Endodermal cell (in vitro differentiated cells): Measurements from ENCODE around the gene ATP5MC2. TPM values are rescaled to one million over a fixed set of nuclear protein-coding genes. Genes with fewer than 3 reads are reported as not detected.

ENCODE experiments used
- DNase-seq: peaks from one replicate; pipeline ENCODE4 v3.0.0-alpha.2; 2017
- H3K27ac ChIP-seq: 2 replicates; pipeline ENCODE4 v1.5.1; 2013; ENCODE audit warnings: mild to moderate bottlenecking, low read depth, low read length, moderate library complexity
- H3K27me3 ChIP-seq: 2 replicates; pipeline ENCODE4 v1.6.1; 2013; ENCODE audit warnings: mild to moderate bottlenecking, low read length, moderate library complexity; ENCODE audit not compliant: insufficient read depth, control insufficient read depth, poor library complexity, severe bottlenecking
- H3K36me3 ChIP-seq: 2 replicates; pipeline ENCODE4 v1.7.0; 2013; ENCODE audit warnings: mild to moderate bottlenecking, low read length, moderate library complexity; ENCODE audit not compliant: control insufficient read depth, insufficient read depth
- H3K4me1 ChIP-seq: one replicate; pipeline ENCODE4 v1.7.0; 2013; ENCODE audit warnings: low read length; ENCODE audit not compliant: control insufficient read depth, insufficient read depth
- H3K4me3 ChIP-seq: 2 replicates; pipeline ENCODE4 v1.5.1; 2013; ENCODE audit warnings: mild to moderate bottlenecking, low read length, moderate library complexity
- H3K9ac ChIP-seq: 2 replicates; pipeline ENCODE4 v1.6.1; 2013; ENCODE audit warnings: mild to moderate bottlenecking, low read length, moderate library complexity; ENCODE audit not compliant: poor library complexity, severe bottlenecking; ENCODE audit errors: extremely low read depth
- H3K9me3 ChIP-seq: 2 replicates; pipeline ENCODE4 v1.6.1; 2013; ENCODE audit warnings: mild to moderate bottlenecking, low read length, moderate library complexity; ENCODE audit not compliant: control insufficient read depth
- H3K27ac Mint-ChIP-seq: 2 replicates; pipeline ENCODE4 v1.8.0; 2020; ENCODE audit warnings: mixed read lengths
- H3K27me3 Mint-ChIP-seq: 2 replicates; pipeline ENCODE4 v1.8.0; 2021; ENCODE audit warnings: mild to moderate bottlenecking, mixed read lengths; ENCODE audit not compliant: insufficient read depth
- H3K36me3 Mint-ChIP-seq: 2 replicates; pipeline ENCODE4 v1.8.0; 2020; ENCODE audit warnings: low read depth, mixed read lengths
- H3K4me1 Mint-ChIP-seq: 2 replicates; pipeline ENCODE4 v1.8.0; 2020; ENCODE audit warnings: mixed read lengths
- H3K4me3 Mint-ChIP-seq: 2 replicates; pipeline ENCODE4 v1.8.0; 2020; ENCODE audit warnings: mild to moderate bottlenecking, moderate library complexity, mixed read lengths
- H3K9me3 Mint-ChIP-seq: 2 replicates; pipeline ENCODE4 v1.8.0; 2020; ENCODE audit warnings: mild to moderate bottlenecking, mixed read lengths
- WGBS, 2 experiments: methylation state at CpG; one replicate each; pipeline versions ENCODE4 v1.1.5 to v1.1.7; 2013; ENCODE audit warnings: missing lambda C conversion rate in 2 of 2, mixed read lengths in 1 of 2; ENCODE audit not compliant: insufficient coverage in 1 of 2, insufficient read length in 1 of 2; 5-methylcytosine and 5-hydroxymethylcytosine counted together
- total RNA-seq, 2 donors: library from RNA; stranded (reverse); fragmentation: NEBNext Ultra II Directional in 1 of 2; extraction: Animal tissue kit (Norgen Biotek cat#: 25700) in 1 of 2; gene quantifications; 2 replicates in 1 of 2; 3 replicates in 1 of 2; pipeline ENCODE4 v1.2.1, GENCODE V29; 2021
- TF ChIP-seq, protein P1 (sequence below): fragments of 200-600 bp; sonication (generic); conservative IDR thresholded peaks from 2 replicates; pipeline ENCODE4 v1.5.0; 2021; ENCODE audit warnings: antibody characterized with exemption, mild to moderate bottlenecking

The ATP5MC2 gene
- total RNA-seq, 2 donors from 2014 or later, result 299 to 307 TPM

DNA sequence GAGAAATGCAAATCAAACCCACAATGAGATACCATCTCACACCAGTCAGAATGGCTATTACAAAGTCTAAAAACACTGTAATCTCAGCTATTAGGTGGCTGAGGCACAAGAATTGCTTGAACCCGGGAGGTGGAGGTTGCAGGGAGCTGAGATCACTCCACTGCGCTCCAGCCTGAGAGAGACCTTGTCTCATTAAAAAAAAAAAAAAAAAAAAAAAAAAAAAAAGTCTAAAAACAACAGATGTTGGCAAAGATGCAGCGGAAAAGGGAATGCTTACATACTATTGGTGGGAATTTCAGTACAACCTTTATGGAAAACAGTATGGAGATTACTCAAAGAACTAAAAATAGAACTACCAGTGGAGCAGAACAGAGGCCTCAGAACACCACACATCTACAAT lies 30.7 kb downstream of the ATP5MC2 start:
- Histone ChIP-seq H3K4me3 (no peak overlapping the region), H3K36me3 (no peaks in the 10 kb centered on the region), H3K27ac (no peak overlapping the region), H3K4me1 (no peaks in the 10 kb centered on the region), H3K9me3 (no peaks in the 10 kb centered on the region), H3K9ac (no peak overlapping the region), H3K27me3 (no peaks in the 10 kb centered on the region)
- TF ChIP-seq, protein P1, sequence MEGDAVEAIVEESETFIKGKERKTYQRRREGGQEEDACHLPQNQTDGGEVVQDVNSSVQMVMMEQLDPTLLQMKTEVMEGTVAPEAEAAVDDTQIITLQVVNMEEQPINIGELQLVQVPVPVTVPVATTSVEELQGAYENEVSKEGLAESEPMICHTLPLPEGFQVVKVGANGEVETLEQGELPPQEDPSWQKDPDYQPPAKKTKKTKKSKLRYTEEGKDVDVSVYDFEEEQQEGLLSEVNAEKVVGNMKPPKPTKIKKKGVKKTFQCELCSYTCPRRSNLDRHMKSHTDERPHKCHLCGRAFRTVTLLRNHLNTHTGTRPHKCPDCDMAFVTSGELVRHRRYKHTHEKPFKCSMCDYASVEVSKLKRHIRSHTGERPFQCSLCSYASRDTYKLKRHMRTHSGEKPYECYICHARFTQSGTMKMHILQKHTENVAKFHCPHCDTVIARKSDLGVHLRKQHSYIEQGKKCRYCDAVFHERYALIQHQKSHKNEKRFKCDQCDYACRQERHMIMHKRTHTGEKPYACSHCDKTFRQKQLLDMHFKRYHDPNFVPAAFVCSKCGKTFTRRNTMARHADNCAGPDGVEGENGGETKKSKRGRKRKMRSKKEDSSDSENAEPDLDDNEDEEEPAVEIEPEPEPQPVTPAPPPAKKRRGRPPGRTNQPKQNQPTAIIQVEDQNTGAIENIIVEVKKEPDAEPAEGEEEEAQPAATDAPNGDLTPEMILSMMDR, result no peak
- Mint-ChIP-seq H3K9me3 (peaks cover 2% of the 10 kb centered on the region), H3K4me3 (no peak overlapping the region), H3K36me3 (no peaks in the 10 kb centered on the region), H3K27ac (no peak overlapping the region), H3K27me3 (peaks cover 3% of the 10 kb centered on the region), H3K4me1 (no peaks in the 10 kb centered on the region)
- DNase-seq, result no peak
- WGBS, 2 experiments, result 98 to 100% methylated on average over 1 to 3 of the region's 3 CpGs

DNA sequence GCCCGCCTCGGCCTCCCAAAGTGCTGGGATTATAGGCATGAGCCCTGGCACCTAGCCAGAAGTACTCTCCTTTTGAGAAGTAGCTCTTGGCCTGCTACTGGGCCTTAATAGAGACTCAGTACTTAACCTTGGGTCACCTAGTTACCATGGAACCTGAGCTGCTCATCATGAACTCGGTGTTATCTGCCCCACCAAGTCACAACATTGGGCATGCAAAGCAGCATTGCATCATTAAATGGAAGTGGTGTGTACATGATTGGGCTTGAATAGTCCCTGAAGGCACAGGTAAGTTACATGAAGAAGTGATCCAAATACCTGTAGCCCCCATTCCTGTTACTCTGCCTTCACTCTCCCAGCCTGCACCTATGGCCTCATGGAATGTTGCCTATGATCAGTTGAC lies 31.8 kb downstream of the ATP5MC2 start:
- Histone ChIP-seq H3K4me3 (no peak overlapping the region), H3K4me1 (no peaks in the 10 kb centered on the region), H3K9me3 (no peaks in the 10 kb centered on the region), H3K9ac (no peak overlapping the region), H3K36me3 (no peaks in the 10 kb centered on the region), H3K27ac (no peak overlapping the region), H3K27me3 (no peaks in the 10 kb centered on the region)
- H3K4me3 Mint-ChIP-seq, result no peak overlapping the region
- TF ChIP-seq, protein P1, result no peak
- H3K27me3 Mint-ChIP-seq, result peaks cover 3% of the 10 kb centered on the region
- H3K9me3 Mint-ChIP-seq, result peaks cover 2% of the 10 kb centered on the region
- H3K27ac Mint-ChIP-seq, result no peak overlapping the region
- 92 to 100% methylated on average over 1 to 3 of the region's 3 CpGs for WGBS, 2 experiments
- no peaks in the 10 kb centered on the region for H3K4me1 Mint-ChIP-seq
- no peak for DNase-seq
- H3K36me3 Mint-ChIP-seq, result no peaks in the 10 kb centered on the region

DNA sequence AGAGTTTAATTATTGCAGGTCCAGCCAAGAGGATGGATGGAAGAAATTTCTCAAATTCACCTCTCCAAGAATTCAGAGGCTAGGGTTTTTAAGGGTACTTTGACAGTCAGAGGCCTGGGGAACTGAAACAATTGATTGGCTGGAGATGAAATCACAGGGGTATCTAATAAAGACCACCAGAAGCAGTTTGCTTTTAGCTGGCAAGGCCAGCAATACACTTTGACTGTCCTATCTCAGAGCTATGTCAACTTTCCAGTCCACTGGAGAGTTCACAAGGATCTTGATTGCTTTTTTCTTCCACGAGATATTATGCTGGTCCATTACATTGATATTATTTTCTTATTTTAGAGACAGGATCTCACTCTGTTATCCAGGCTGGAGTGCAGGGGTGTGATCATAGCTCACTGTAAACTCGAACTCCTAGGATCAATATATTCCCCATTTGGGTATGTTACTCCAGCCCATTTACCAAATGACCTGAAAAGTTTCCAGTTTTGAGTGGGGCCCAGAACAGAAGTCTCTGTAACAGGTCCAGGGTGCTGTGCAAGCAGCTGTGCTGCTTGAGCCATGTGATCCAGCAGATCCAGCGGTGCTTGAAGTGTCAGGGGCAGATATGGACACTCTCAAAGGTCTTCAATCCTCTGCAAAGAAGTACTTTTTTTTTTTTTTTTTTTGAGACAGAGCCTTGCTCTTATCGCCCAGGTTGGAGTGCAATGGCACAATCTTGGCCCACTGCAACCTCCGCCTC lies 32.5 kb downstream of the ATP5MC2 start:
- no peak for DNase-seq
- no peaks in the 10 kb centered on the region for H3K36me3 Mint-ChIP-seq
- no peak overlapping the region for H3K9ac ChIP-seq
- H3K9me3 ChIP-seq, result no peaks in the 10 kb centered on the region
- H3K4me1 ChIP-seq, result no peaks in the 10 kb centered on the region
- no peaks in the 10 kb centered on the region for H3K27me3 ChIP-seq
- H3K4me3 ChIP-seq, result no peak overlapping the region
- TF ChIP-seq, protein P1, result no peak
- H3K36me3 ChIP-seq, result no peaks in the 10 kb centered on the region
- H3K4me1 Mint-ChIP-seq, result no peaks in the 10 kb centered on the region
- peaks cover 2% of the 10 kb centered on the region for H3K9me3 Mint-ChIP-seq
- no peak overlapping the region for H3K4me3 Mint-ChIP-seq
- H3K27ac Mint-ChIP-seq, result no peak overlapping the region
- H3K27me3 Mint-ChIP-seq, result peaks cover 3% of the 10 kb centered on the region
- H3K27ac ChIP-seq, result no peak overlapping the region
- WGBS, 2 experiments, result 67 to 71% methylated on average over 4 to 5 of the region's 5 CpGs
